Parathyroid adenoma (tissue), 2 donors: ENCODE data around the gene PRR20C.
"Not testable (repeated sequence)": the region's sequence is repeated elsewhere in the genome, so short reads cannot be mapped to it uniquely, and the experiment has no call there.

Experiments
- H2AFZ ChIP-seq: fragments of 300-600 bp; sonication (generic); one replicate; pipeline ENCODE4 v1.7.0; 2017; ENCODE audit warnings: antibody characterized with exemption, mild to moderate bottlenecking
- H3K27ac ChIP-seq: fragments of 300-600 bp; sonication (generic); one replicate; pipeline ENCODE4 v1.7.0; 2017
- H3K27me3 ChIP-seq: fragments of 300-600 bp; sonication (generic); one replicate; pipeline ENCODE4 v1.7.0; 2017; ENCODE audit warnings: low read length; ENCODE audit not compliant: control insufficient read depth, insufficient read depth
- H3K36me3 ChIP-seq: fragments of 300-600 bp; sonication (generic); one replicate; pipeline ENCODE4 v1.7.0; 2017; ENCODE audit warnings: low read length; ENCODE audit not compliant: control insufficient read depth, insufficient read depth
- H3K4me1 ChIP-seq: fragments of 300-600 bp; sonication (generic); one replicate; pipeline ENCODE4 v1.7.0; 2017; ENCODE audit warnings: control low read depth
- H3K4me2 ChIP-seq: fragments of 300-600 bp; sonication (generic); one replicate; pipeline ENCODE4 v1.7.0; 2017; ENCODE audit warnings: low read length
- H3K4me3 ChIP-seq: fragments of 300-600 bp; sonication (generic); one replicate; pipeline ENCODE4 v1.7.0; 2017; ENCODE audit warnings: low read depth, low read length
- H3K79me2 ChIP-seq: fragments of 300-600 bp; sonication (generic); one replicate; pipeline ENCODE4 v1.7.0; 2017; ENCODE audit warnings: control low read depth
- H3K9ac ChIP-seq: fragments of 300-600 bp; sonication (generic); one replicate; pipeline ENCODE4 v1.7.0; 2017; ENCODE audit warnings: mild to moderate bottlenecking
- H3K9me3 ChIP-seq: fragments of 300-600 bp; sonication (generic); one replicate; pipeline ENCODE4 v1.7.0; 2017; ENCODE audit warnings: low read length; ENCODE audit not compliant: control insufficient read depth
- TF ChIP-seq, protein P1 (sequence below): fragments of 300-600 bp; sonication (generic); IDR thresholded peaks from one replicate; pipeline ENCODE4 v1.7.0; 2017; ENCODE audit warnings: antibody characterized with exemption, mild to moderate bottlenecking
- donor health status: primary hyperparathyroidism.

PRR20C gene

DNA sequence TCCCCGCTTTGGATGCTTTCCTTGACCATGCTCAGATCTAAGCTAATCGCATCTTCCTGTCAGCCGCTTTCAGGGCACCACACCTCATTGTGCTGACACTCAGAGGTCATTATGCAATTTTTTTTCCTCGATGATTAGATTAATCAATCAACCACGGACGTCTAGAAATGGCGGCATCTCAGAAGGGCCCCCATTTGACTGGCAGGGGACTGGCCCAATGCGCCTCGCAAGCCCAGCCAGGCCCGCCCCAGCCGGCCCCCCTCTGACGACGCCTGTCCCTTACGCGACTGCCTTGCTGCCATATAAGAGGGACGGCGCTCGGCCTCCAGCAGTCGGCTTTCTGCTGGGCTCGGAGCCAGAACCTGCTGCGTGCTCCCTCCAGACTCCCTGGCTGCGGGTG lies at the start of gene PRR20C:
TSS of gene PRR20C (plus strand) at position 301 of the 400 bp plus-strand sequence. CDS start 387 bp downstream, outside the sequence.
- not testable (repeated sequence) for H3K4me1 ChIP-seq, H3K9ac ChIP-seq, H3K27me3 ChIP-seq, H3K36me3 ChIP-seq, H3K4me3 ChIP-seq, H3K9me3 ChIP-seq, H3K4me2 ChIP-seq, H3K27ac ChIP-seq, H2AFZ ChIP-seq, H3K79me2 ChIP-seq

DNA sequence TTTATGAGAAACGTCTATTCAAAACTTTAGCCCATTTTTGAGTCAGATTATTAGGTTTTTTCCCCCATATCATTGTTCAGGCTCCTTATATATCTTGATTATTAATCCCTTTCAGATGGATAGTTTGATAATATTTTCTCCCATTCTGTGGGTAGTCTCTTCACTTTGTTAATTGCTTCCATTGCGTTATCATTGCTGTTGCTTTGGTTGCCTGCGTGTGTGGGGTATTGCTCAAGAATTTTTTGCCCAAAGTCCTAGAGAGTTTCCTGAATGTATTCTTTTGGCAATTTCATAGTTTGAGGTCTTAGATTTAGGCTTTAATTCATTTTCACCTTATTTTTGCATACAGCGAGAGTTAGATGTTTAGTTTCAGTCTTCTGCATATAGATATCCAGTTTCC lies 38.9 kb upstream of the PRR20C start:
- TF ChIP-seq, protein P1, sequence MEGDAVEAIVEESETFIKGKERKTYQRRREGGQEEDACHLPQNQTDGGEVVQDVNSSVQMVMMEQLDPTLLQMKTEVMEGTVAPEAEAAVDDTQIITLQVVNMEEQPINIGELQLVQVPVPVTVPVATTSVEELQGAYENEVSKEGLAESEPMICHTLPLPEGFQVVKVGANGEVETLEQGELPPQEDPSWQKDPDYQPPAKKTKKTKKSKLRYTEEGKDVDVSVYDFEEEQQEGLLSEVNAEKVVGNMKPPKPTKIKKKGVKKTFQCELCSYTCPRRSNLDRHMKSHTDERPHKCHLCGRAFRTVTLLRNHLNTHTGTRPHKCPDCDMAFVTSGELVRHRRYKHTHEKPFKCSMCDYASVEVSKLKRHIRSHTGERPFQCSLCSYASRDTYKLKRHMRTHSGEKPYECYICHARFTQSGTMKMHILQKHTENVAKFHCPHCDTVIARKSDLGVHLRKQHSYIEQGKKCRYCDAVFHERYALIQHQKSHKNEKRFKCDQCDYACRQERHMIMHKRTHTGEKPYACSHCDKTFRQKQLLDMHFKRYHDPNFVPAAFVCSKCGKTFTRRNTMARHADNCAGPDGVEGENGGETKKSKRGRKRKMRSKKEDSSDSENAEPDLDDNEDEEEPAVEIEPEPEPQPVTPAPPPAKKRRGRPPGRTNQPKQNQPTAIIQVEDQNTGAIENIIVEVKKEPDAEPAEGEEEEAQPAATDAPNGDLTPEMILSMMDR = no peak
- no peaks in the 10 kb centered on the region for H3K9me3 ChIP-seq
- no peaks in the 10 kb centered on the region for H3K79me2 ChIP-seq
- H3K4me2 ChIP-seq = no peak overlapping the region
- no peak overlapping the region for H3K27ac ChIP-seq
- no peaks in the 10 kb centered on the region for H3K4me1 ChIP-seq
- no peak overlapping the region for H2AFZ ChIP-seq
- no peak overlapping the region for H3K9ac ChIP-seq
- H3K4me3 ChIP-seq = no peak overlapping the region
- H3K27me3 ChIP-seq = no peaks in the 10 kb centered on the region
- H3K36me3 ChIP-seq = no peaks in the 10 kb centered on the region

DNA sequence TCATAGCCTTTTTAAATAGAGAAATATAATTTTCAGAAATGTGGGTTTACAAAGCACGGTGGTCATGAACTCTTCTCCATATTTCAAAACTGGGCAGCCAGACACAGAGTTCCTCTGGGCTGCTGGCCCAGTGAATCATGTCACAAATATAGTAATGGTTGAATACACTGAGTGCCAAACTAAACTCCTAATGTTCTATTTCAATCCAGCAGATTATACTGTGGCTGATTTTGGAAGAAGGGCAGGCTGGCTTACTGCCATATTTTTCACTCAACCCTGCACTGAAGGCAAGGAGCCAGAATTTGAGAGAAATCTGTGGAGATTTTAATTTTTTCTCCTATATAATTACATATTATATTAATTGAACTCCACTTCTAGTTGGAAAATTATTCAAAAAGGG lies 30.2 kb upstream of the PRR20C start:
- no peaks in the 10 kb centered on the region for H3K79me2 ChIP-seq
- no peaks in the 10 kb centered on the region for H3K9me3 ChIP-seq
- no peaks in the 10 kb centered on the region for H3K27me3 ChIP-seq
- H2AFZ ChIP-seq = no peak overlapping the region
- no peak overlapping the region for H3K4me2 ChIP-seq
- TF ChIP-seq, protein P1 = no peak
- H3K9ac ChIP-seq = no peak overlapping the region
- no peaks in the 10 kb centered on the region for H3K36me3 ChIP-seq
- H3K27ac ChIP-seq = no peak overlapping the region
- H3K4me3 ChIP-seq = no peak overlapping the region
- no peaks in the 10 kb centered on the region for H3K4me1 ChIP-seq

DNA sequence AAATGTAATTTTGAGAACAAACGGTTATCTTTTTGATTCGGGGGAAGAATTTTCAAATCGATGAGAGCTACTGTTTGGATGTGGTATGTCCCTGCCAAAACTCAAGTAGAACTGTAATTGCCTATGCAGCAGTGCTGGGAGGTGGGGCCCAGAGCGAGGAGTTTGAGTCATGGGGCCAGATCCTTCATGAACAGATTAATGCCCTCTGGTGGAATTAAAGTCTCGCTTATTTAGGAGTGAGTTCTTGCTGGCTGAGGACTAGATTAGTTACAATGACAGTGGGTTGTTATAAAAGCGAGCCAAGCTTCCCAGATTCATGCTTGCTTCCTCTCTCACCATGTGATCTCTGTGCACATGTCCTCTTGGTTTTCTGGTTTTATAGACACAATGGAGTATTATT lies 25.0 kb upstream of the PRR20C start:
- no peaks in the 10 kb centered on the region for H3K36me3 ChIP-seq
- no peaks in the 10 kb centered on the region for H3K27me3 ChIP-seq
- H2AFZ ChIP-seq = no peak overlapping the region
- no peaks in the 10 kb centered on the region for H3K9me3 ChIP-seq
- no peaks in the 10 kb centered on the region for H3K79me2 ChIP-seq
- TF ChIP-seq, protein P1 = no peak
- no peak overlapping the region for H3K27ac ChIP-seq
- H3K4me2 ChIP-seq = no peak overlapping the region
- no peak overlapping the region for H3K4me3 ChIP-seq
- H3K4me1 ChIP-seq = no peaks in the 10 kb centered on the region
- no peak overlapping the region for H3K9ac ChIP-seq

DNA sequence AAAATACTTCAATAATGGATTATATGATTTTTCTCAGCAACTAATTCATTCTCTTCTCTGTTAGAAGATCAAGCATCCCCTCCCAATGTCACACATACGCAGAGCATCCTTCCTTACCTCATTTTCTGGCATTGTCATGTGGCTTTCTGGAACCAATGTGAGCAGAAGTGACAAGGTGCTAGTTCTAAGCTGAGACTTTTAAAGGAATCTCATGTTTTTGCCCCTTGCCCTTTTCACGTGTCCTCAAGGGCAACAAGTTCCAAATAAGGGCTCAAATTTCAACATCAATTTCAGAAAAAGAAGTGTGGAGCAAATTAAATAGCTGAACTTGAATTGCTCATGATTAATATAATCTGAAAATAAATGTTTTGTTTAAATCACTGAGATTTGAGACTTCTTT lies 17.8 kb upstream of the PRR20C start:
- Histone ChIP-seq H3K9ac (no peak overlapping the region), H3K27me3 (no peaks in the 10 kb centered on the region), H3K79me2 (no peaks in the 10 kb centered on the region), H3K4me2 (no peak overlapping the region), H2AFZ (no peak overlapping the region), H3K27ac (no peak overlapping the region), H3K4me3 (no peak overlapping the region), H3K4me1 (no peaks in the 10 kb centered on the region), H3K9me3 (no peaks in the 10 kb centered on the region), H3K36me3 (no peaks in the 10 kb centered on the region)
- TF ChIP-seq, protein P1 = no peak
